Measurements from ENCODE around the gene ELF3. TPM values are rescaled to one million over a fixed set of nuclear protein-coding genes. Genes with fewer than 3 reads are reported as not detected.

The ELF3 gene
- total and polyA plus RNA-seq, 2 experiments from 2014 or later: 12.3 to 19.5 TPM

DNA sequence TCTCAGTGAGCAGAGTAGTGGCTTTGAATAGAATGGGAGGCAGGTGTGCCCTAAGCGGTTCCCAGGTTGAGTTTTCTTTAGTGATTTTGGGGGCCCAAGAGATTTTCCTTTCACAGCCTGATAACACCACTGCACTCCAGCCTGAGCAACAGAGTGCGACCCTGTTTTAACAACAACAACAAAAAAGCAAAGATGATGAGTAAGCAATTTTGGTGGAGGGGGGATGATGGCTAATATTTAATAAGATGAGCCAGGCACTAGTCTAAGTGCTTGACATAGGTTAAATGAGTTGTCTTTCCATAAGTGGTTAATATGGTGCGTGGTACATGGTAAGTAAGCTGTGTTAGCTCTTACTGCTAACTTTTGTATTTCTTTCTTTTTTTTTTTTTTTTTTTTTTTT, 25.9 kb upstream of the ELF3 start:
- no peak for ATAC-seq
- peak overlapping the region; percentile 91 for H3K4me3 Mint-ChIP-seq

More for the DNA sequence above, 25.9 kb upstream of the ELF3 start:
- Mint-ChIP-seq H3K9me3 (no peaks in the 10 kb centered on the region), H3K27ac (peak overlapping the region; percentile 8; the same call in 1 of the 2 replicates), H3K4me1 (peaks cover 16% of the 10 kb centered on the region; the same call in 2 of the 3 replicates), H3K27me3 (ENCODE audit: insufficient read depth, low read depth, poor library complexity) (peaks cover 6% of the 10 kb centered on the region), H3K36me3 (ENCODE audit: low read depth) (peaks cover 13% of the 10 kb centered on the region)
- H3K4me1 ChIP-seq (ENCODE audit: insufficient read depth): peaks cover 6% of the 10 kb centered on the region
- no peak for DNase-seq (ENCODE audit: low spot score)
- H2AFZ ChIP-seq: no peak overlapping the region
- peaks cover 10% of the 10 kb centered on the region; the same call in 1 of the 2 replicates for H4K20me1 ChIP-seq (replicated peaks; ENCODE audit: insufficient read depth)
- 0 out of 2 replicates have a peak, but pooled peaks cover 10% of the 10 kb centered on the region for H3K27me3 ChIP-seq (ENCODE audit: insufficient read depth)
- peaks cover 8% of the 10 kb centered on the region; the same call in 1 of the 2 replicates for H3K36me3 ChIP-seq (ENCODE audit: insufficient read depth)
- H3K4me3 ChIP-seq: peak overlapping the region; percentile 70; the same call in 1 of the 2 replicates
- peak overlapping the region; percentile 87 for H3K4me2 ChIP-seq
- TF ChIP-seq, protein P1, sequence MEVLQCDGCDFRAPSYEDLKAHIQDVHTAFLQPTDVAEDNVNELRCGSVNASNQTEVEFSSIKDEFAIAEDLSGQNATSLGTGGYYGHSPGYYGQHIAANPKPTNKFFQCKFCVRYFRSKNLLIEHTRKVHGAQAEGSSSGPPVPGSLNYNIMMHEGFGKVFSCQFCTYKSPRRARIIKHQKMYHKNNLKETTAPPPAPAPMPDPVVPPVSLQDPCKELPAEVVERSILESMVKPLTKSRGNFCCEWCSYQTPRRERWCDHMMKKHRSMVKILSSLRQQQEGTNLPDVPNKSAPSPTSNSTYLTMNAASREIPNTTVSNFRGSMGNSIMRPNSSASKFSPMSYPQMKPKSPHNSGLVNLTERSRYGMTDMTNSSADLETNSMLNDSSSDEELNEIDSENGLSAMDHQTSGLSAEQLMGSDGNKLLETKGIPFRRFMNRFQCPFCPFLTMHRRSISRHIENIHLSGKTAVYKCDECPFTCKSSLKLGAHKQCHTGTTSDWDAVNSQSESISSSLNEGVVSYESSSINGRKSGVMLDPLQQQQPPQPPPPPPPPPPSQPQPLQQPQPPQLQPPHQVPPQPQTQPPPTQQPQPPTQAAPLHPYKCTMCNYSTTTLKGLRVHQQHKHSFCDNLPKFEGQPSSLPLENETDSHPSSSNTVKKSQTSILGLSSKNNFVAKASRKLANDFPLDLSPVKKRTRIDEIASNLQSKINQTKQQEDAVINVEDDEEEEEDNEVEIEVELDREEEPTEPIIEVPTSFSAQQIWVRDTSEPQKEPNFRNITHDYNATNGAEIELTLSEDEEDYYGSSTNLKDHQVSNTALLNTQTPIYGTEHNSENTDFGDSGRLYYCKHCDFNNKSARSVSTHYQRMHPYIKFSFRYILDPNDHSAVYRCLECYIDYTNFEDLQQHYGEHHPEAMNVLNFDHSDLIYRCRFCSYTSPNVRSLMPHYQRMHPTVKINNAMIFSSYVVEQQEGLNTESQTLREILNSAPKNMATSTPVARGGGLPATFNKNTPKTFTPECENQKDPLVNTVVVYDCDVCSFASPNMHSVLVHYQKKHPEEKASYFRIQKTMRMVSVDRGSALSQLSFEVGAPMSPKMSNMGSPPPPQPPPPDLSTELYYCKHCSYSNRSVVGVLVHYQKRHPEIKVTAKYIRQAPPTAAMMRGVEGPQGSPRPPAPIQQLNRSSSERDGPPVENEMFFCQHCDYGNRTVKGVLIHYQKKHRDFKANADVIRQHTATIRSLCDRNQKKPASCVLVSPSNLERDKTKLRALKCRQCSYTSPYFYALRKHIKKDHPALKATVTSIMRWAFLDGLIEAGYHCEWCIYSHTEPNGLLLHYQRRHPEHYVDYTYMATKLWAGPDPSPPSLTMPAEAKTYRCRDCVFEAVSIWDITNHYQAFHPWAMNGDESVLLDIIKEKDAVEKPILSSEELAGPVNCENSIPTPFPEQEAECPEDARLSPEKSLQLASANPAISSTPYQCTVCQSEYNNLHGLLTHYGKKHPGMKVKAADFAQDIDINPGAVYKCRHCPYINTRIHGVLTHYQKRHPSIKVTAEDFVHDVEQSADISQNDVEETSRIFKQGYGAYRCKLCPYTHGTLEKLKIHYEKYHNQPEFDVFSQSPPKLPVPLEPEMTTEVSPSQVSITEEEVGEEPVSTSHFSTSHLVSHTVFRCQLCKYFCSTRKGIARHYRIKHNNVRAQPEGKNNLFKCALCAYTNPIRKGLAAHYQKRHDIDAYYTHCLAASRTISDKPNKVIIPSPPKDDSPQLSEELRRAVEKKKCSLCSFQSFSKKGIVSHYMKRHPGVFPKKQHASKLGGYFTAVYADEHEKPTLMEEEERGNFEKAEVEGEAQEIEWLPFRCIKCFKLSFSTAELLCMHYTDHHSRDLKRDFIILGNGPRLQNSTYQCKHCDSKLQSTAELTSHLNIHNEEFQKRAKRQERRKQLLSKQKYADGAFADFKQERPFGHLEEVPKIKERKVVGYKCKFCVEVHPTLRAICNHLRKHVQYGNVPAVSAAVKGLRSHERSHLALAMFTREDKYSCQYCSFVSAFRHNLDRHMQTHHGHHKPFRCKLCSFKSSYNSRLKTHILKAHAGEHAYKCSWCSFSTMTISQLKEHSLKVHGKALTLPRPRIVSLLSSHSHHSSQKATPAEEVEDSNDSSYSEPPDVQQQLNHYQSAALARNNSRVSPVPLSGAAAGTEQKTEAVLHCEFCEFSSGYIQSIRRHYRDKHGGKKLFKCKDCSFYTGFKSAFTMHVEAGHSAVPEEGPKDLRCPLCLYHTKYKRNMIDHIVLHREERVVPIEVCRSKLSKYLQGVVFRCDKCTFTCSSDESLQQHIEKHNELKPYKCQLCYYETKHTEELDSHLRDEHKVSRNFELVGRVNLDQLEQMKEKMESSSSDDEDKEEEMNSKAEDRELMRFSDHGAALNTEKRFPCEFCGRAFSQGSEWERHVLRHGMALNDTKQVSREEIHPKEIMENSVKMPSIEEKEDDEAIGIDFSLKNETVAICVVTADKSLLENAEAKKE (CRISPR knock-in tag; IDR thresholded peaks at IDR 0.05): no peak
- no peak for TF ChIP-seq ZNF331 (CRISPR knock-in tag; IDR thresholded peaks at IDR 0.05; ENCODE audit: low read depth)
- TF ChIP-seq, protein P2, sequence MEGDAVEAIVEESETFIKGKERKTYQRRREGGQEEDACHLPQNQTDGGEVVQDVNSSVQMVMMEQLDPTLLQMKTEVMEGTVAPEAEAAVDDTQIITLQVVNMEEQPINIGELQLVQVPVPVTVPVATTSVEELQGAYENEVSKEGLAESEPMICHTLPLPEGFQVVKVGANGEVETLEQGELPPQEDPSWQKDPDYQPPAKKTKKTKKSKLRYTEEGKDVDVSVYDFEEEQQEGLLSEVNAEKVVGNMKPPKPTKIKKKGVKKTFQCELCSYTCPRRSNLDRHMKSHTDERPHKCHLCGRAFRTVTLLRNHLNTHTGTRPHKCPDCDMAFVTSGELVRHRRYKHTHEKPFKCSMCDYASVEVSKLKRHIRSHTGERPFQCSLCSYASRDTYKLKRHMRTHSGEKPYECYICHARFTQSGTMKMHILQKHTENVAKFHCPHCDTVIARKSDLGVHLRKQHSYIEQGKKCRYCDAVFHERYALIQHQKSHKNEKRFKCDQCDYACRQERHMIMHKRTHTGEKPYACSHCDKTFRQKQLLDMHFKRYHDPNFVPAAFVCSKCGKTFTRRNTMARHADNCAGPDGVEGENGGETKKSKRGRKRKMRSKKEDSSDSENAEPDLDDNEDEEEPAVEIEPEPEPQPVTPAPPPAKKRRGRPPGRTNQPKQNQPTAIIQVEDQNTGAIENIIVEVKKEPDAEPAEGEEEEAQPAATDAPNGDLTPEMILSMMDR (conservative IDR thresholded peaks at IDR 0.05; ENCODE audit: low read depth in 2 of 2): no peak
- TF ChIP-seq, protein P3, sequence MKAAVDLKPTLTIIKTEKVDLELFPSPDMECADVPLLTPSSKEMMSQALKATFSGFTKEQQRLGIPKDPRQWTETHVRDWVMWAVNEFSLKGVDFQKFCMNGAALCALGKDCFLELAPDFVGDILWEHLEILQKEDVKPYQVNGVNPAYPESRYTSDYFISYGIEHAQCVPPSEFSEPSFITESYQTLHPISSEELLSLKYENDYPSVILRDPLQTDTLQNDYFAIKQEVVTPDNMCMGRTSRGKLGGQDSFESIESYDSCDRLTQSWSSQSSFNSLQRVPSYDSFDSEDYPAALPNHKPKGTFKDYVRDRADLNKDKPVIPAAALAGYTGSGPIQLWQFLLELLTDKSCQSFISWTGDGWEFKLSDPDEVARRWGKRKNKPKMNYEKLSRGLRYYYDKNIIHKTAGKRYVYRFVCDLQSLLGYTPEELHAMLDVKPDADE (IDR thresholded peaks at IDR 0.05): no peak
- TF ChIP-seq NANOG (IDR thresholded peaks at IDR 0.05; ENCODE audit: borderline replicate concordance): no peak
- TF ChIP-seq CREB1 (CRISPR knock-in tag; IDR thresholded peaks at IDR 0.05; ENCODE audit: low read depth): no peak
- no peak for TF ChIP-seq EZH2 (IDR thresholded peaks at IDR 0.05; ENCODE audit: low read depth, unreplicated experiment)
- no peak overlapping the region for H3K27ac ChIP-seq (ENCODE audit: low read depth)
- no peaks in the 10 kb centered on the region for H3F3A ChIP-seq (replicated peaks; ENCODE audit: low read depth)
- no peaks in the 10 kb centered on the region for H3K9me2 ChIP-seq (ENCODE audit: insufficient read depth)
- peaks cover 45% of the 10 kb centered on the region for H3K79me2 ChIP-seq (replicated peaks; ENCODE audit: insufficient read depth)

Measured in GM23338 (cell line).